ENCODE measurements around the gene RO60. TPM values are rescaled to one million over a fixed set of nuclear protein-coding genes. Genes with fewer than 3 reads are reported as not detected.

The RO60 gene
- total RNA-seq, 6 experiments from 2014 or later = 59.7 to 79.0 (median 61.8) TPM

- peaks cover 1% of the 10 kb centered on the region for H3K27me3 Mint-ChIP-seq (ENCODE audit: insufficient read depth)
- DNase-seq = peak; percentile 14
- H3K4me3 Mint-ChIP-seq = peak overlapping the region; percentile 93
- TF ChIP-seq CTCF (IDR thresholded peaks at IDR 0.05) = no peak
- H3K36me3 Mint-ChIP-seq (ENCODE audit: low read depth) = no peaks in the 10 kb centered on the region
- no peaks in the 10 kb centered on the region for H3K9me3 Mint-ChIP-seq
- peaks cover 25% of the 10 kb centered on the region for H3K4me1 Mint-ChIP-seq (ENCODE audit: low read depth)
- peak overlapping the region; percentile 93 for H3K27ac Mint-ChIP-seq
These were observed 44.5 kb downstream of the RO60 start for GRCh38 chr1:193103759-193104501.

GRCh38 chr1:193104502-193104906, 45.1 kb downstream of the RO60 start:
- Mint-ChIP-seq H3K27me3 (ENCODE audit: insufficient read depth) (peaks cover 1% of the 10 kb centered on the region), H3K4me3 (peak overlapping the region; percentile 93), H3K4me1 (ENCODE audit: low read depth) (peaks cover 25% of the 10 kb centered on the region), H3K9me3 (no peaks in the 10 kb centered on the region), H3K27ac (peak overlapping the region; percentile 93), H3K36me3 (ENCODE audit: low read depth) (no peaks in the 10 kb centered on the region)
- DNase-seq = peak; percentile 52
- TF ChIP-seq CTCF (IDR thresholded peaks at IDR 0.05) = no peak

GRCh38 chr1:193104907-193105820, 45.8 kb downstream of the RO60 start, which contains the start of gene GLRX2:
Gene GLRX2, minus strand, starts transcription at chr1:193105414. Its CDS starts 32 bp downstream, at chr1:193105382.
- Mint-ChIP-seq H3K27ac (peak within 1 kb of the TSS; percentile 93), H3K4me1 (ENCODE audit: low read depth) (peaks cover 28% of the 10 kb centered on the region), H3K36me3 (ENCODE audit: low read depth) (no peaks in the 10 kb centered on the region), H3K4me3 (peak within 1 kb of the TSS; percentile 93), H3K27me3 (ENCODE audit: insufficient read depth) (peaks cover 1% of the 10 kb centered on the region), H3K9me3 (no peaks in the 10 kb centered on the region)
- DNase-seq = peak; percentile 88
- TF ChIP-seq CTCF (IDR thresholded peaks at IDR 0.05) = no peak

- TF ChIP-seq CTCF (IDR thresholded peaks at IDR 0.05) = no peak
- Mint-ChIP-seq H3K27me3 (ENCODE audit: insufficient read depth) (peaks cover 1% of the 10 kb centered on the region; the same call in 1 of the 2 replicates), H3K27ac (peak overlapping the region; percentile 93), H3K9me3 (no peaks in the 10 kb centered on the region), H3K36me3 (ENCODE audit: low read depth) (no peaks in the 10 kb centered on the region), H3K4me1 (ENCODE audit: low read depth) (peaks cover 34% of the 10 kb centered on the region), H3K4me3 (peak overlapping the region; percentile 93)
- no peak for DNase-seq
These were observed 46.4 kb downstream of the RO60 start for GRCh38 chr1:193105821-193106177.

GRCh38 chr1:193108471-193108870, 49.1 kb downstream of the RO60 start:
- no peaks in the 10 kb centered on the region for H3K9me3 Mint-ChIP-seq
- H3K4me3 Mint-ChIP-seq = no peak overlapping the region
- peaks cover 1% of the 10 kb centered on the region; the same call in 1 of the 2 replicates for H3K27me3 Mint-ChIP-seq (ENCODE audit: insufficient read depth)
- DNase-seq = no peak
- H3K36me3 Mint-ChIP-seq (ENCODE audit: low read depth) = no peaks in the 10 kb centered on the region
- no peak overlapping the region; the same call in 1 of the 2 replicates for H3K27ac Mint-ChIP-seq
- peaks cover 46% of the 10 kb centered on the region for H3K4me1 Mint-ChIP-seq (ENCODE audit: low read depth)
- no peak for TF ChIP-seq CTCF (IDR thresholded peaks at IDR 0.05)

Other genes starting within 250 kb of the RO60 start
- 10 to 100 TPM; 24.1 to 34.1 (median 29.4) TPM for gene UCHL5, start 252 bp upstream of the RO60 start, total RNA-seq (2021; fragmentation: NEBNext Ultra II Directional; extraction: Animal tissue kit (Norgen Biotek cat#: 25700))
- 10 to 100 TPM; 32.8 to 39.1 (median 34.7) TPM for gene GLRX2, start 45.8 kb downstream of the RO60 start, total RNA-seq (2021; fragmentation: NEBNext Ultra II Directional; extraction: Animal tissue kit (Norgen Biotek cat#: 25700))
- gene CDC73, start 62.4 kb downstream of the RO60 start, total RNA-seq (2021; fragmentation: NEBNext Ultra II Directional; extraction: Animal tissue kit (Norgen Biotek cat#: 25700)) = 10 to 100 TPM; 62.8 to 71.6 (median 65.2) TPM
- under 1 TPM; 0.37 to 0.95 (median 0.62) TPM for gene B3GALT2, start 127.0 kb downstream of the RO60 start, total RNA-seq (2021; fragmentation: NEBNext Ultra II Directional; extraction: Animal tissue kit (Norgen Biotek cat#: 25700))

All from HFFc6 (cell line).